OCI-LY1 (cell line): ENCODE data around the gene TRPC3.

ENCODE experiments used
- CTCF ChIP-seq: fragments of 200-600 bp; sonication (generic), shearing (Covaris generic); IDR thresholded peaks from 2 replicates; pipeline ENCODE4 v1.5.1; 2017; ENCODE audit warnings: mild to moderate bottlenecking, antibody characterized with exemption, low read length, moderate library complexity, mixed read lengths
- EZH2 ChIP-seq: fragments of 200-600 bp; sonication (generic), shearing (Covaris generic); IDR thresholded peaks from 2 replicates; pipeline ENCODE4 v1.8.0; 2017; ENCODE audit warnings: borderline replicate concordance, mixed run types, mild to moderate bottlenecking, antibody characterized with exemption, low read length, moderate library complexity, mixed read lengths

GRCh38 chr4:121908346-121908745 lies 43.5 kb downstream of the TRPC3 start:
- TF ChIP-seq CTCF (no peak), EZH2 (no peak)
